Measurements from ENCODE around the gene PDLIM4.

The PDLIM4 gene

GRCh38 chr5:132302413-132302812, 44.9 kb downstream of the PDLIM4 start:
- Histone ChIP-seq H3K4me3 (IDR thresholded peaks at IDR 0.05; ENCODE audit: insufficient read depth, low read depth, low read length) (no peak overlapping the region), H4K20me1 (ENCODE audit: insufficient read depth) (no peaks in the 10 kb centered on the region), H3K9ac (no peak overlapping the region), H3K4me2 (no peak overlapping the region), H3K79me2 (ENCODE audit: insufficient read depth, low read depth) (no peaks in the 10 kb centered on the region), H3K27me3 (ENCODE audit: insufficient read depth, low read depth) (no peaks in the 10 kb centered on the region), H3K27ac (no peak overlapping the region), H3K4me1 (ENCODE audit: low read depth, poor library complexity, severe bottlenecking) (no peaks in the 10 kb centered on the region), H3K36me3 (ENCODE audit: insufficient read depth) (no peaks in the 10 kb centered on the region), H2AFZ (ENCODE audit: low read depth) (no peak overlapping the region)
- no peak for TF ChIP-seq CTCF (conservative IDR thresholded peaks at IDR 0.05; ENCODE audit: low read depth, low read length)

GRCh38 chr5:132303589-132303988, 46.1 kb downstream of the PDLIM4 start:
- Histone ChIP-seq H3K36me3 (ENCODE audit: insufficient read depth) (no peaks in the 10 kb centered on the region), H3K27ac (no peak overlapping the region), H3K4me2 (no peak overlapping the region), H2AFZ (ENCODE audit: low read depth) (no peak overlapping the region), H3K4me3 (IDR thresholded peaks at IDR 0.05; ENCODE audit: insufficient read depth, low read depth, low read length) (no peak overlapping the region), H3K4me1 (ENCODE audit: low read depth, poor library complexity, severe bottlenecking) (no peaks in the 10 kb centered on the region), H3K9ac (no peak overlapping the region), H3K79me2 (ENCODE audit: insufficient read depth, low read depth) (no peaks in the 10 kb centered on the region), H4K20me1 (ENCODE audit: insufficient read depth) (no peaks in the 10 kb centered on the region), H3K27me3 (ENCODE audit: insufficient read depth, low read depth) (no peaks in the 10 kb centered on the region)
- TF ChIP-seq CTCF (conservative IDR thresholded peaks at IDR 0.05; ENCODE audit: low read depth, low read length) = no peak

- H2AFZ ChIP-seq (ENCODE audit: low read depth) = no peak overlapping the region
- H3K27ac ChIP-seq = no peak overlapping the region
- no peaks in the 10 kb centered on the region for H3K36me3 ChIP-seq (ENCODE audit: insufficient read depth)
- H3K4me1 ChIP-seq (ENCODE audit: low read depth, poor library complexity, severe bottlenecking) = no peaks in the 10 kb centered on the region
- no peak overlapping the region for H3K4me3 ChIP-seq (IDR thresholded peaks at IDR 0.05; ENCODE audit: insufficient read depth, low read depth, low read length)
- TF ChIP-seq CTCF (conservative IDR thresholded peaks at IDR 0.05; ENCODE audit: low read depth, low read length) = no peak
- no peaks in the 10 kb centered on the region for H4K20me1 ChIP-seq (ENCODE audit: insufficient read depth)
- H3K79me2 ChIP-seq (ENCODE audit: insufficient read depth, low read depth) = no peaks in the 10 kb centered on the region
- H3K9ac ChIP-seq = no peak overlapping the region
- no peak overlapping the region for H3K4me2 ChIP-seq
- no peaks in the 10 kb centered on the region for H3K27me3 ChIP-seq (ENCODE audit: insufficient read depth, low read depth)
These were observed 47.9 kb downstream of the PDLIM4 start for GRCh38 chr5:132305420-132305819.

GRCh38 chr5:132308701-132309100, 51.2 kb downstream of the PDLIM4 start:
- Histone ChIP-seq H3K4me2 (no peak overlapping the region), H3K4me1 (ENCODE audit: low read depth, poor library complexity, severe bottlenecking) (no peaks in the 10 kb centered on the region), H3K27ac (no peak overlapping the region), H2AFZ (ENCODE audit: low read depth) (no peak overlapping the region), H4K20me1 (ENCODE audit: insufficient read depth) (no peaks in the 10 kb centered on the region), H3K36me3 (ENCODE audit: insufficient read depth) (no peaks in the 10 kb centered on the region), H3K79me2 (ENCODE audit: insufficient read depth, low read depth) (no peaks in the 10 kb centered on the region), H3K27me3 (ENCODE audit: insufficient read depth, low read depth) (no peaks in the 10 kb centered on the region), H3K4me3 (IDR thresholded peaks at IDR 0.05; ENCODE audit: insufficient read depth, low read depth, low read length) (no peak overlapping the region), H3K9ac (no peak overlapping the region)
- TF ChIP-seq CTCF (conservative IDR thresholded peaks at IDR 0.05; ENCODE audit: low read depth, low read length) = no peak

GRCh38 chr5:132309679-132310078, 52.2 kb downstream of the PDLIM4 start:
- Histone ChIP-seq H3K36me3 (ENCODE audit: insufficient read depth) (no peaks in the 10 kb centered on the region), H3K27me3 (ENCODE audit: insufficient read depth, low read depth) (no peaks in the 10 kb centered on the region), H2AFZ (ENCODE audit: low read depth) (no peak overlapping the region), H3K4me1 (ENCODE audit: low read depth, poor library complexity, severe bottlenecking) (no peaks in the 10 kb centered on the region), H3K4me2 (no peak overlapping the region), H3K4me3 (IDR thresholded peaks at IDR 0.05; ENCODE audit: insufficient read depth, low read depth, low read length) (no peak overlapping the region), H3K9ac (no peak overlapping the region), H3K79me2 (ENCODE audit: insufficient read depth, low read depth) (no peaks in the 10 kb centered on the region), H4K20me1 (ENCODE audit: insufficient read depth) (no peaks in the 10 kb centered on the region), H3K27ac (no peak overlapping the region)
- no peak for TF ChIP-seq CTCF (conservative IDR thresholded peaks at IDR 0.05; ENCODE audit: low read depth, low read length)
